Neutrophil (primary cell): ENCODE data around the gene EMCN.

Source experiments
- H3K27ac ChIP-seq: fragments of 200-600 bp; sonication (generic); 2 replicates; pipeline ENCODE4 v1.5.1; 2016; ENCODE audit warnings: mild to moderate bottlenecking, moderate library complexity
- H3K27me3 ChIP-seq: fragments of 200-600 bp; sonication (generic); 2 replicates; pipeline ENCODE4 v1.6.0; 2016; ENCODE audit warnings: mild to moderate bottlenecking
- H3K36me3 ChIP-seq: fragments of 200-600 bp; sonication (generic); 2 replicates; pipeline ENCODE4 v1.5.1; 2017
- H3K4me1 ChIP-seq, 2 experiments: fragments of 200-600 bp in 1 of 2; sonication (generic) in 1 of 2; 1 replicate in 1 of 2; 2 replicates in 1 of 2; pipeline versions ENCODE4 v1.5.1 to v1.6.1; 2013 to 2016; ENCODE audit warnings: low read depth in 1 of 2, low read length in 1 of 2, mild to moderate bottlenecking in 1 of 2, moderate library complexity in 1 of 2; ENCODE audit not compliant: control insufficient read depth in 1 of 2, insufficient read depth in 1 of 2
- H3K4me3 ChIP-seq, 2 experiments: fragments of 200-600 bp in 1 of 2; sonication (generic) in 1 of 2; 1 replicate in 1 of 2; 2 replicates in 1 of 2; pipeline ENCODE4 v1.5.1; 2013 to 2016; ENCODE audit warnings: low read depth in 1 of 2, low read length in 1 of 2, mild to moderate bottlenecking in 1 of 2, moderate library complexity in 1 of 2
- H3K9me3 ChIP-seq: fragments of 200-600 bp; sonication (generic); 2 replicates; pipeline ENCODE4 v1.5.1; 2016
- CTCF ChIP-seq: fragments of 200-600 bp; sonication (generic); IDR thresholded peaks from 2 replicates; pipeline ENCODE4 v1.5.1; 2016; ENCODE audit warnings: antibody characterized with exemption

Gene EMCN

DNA sequence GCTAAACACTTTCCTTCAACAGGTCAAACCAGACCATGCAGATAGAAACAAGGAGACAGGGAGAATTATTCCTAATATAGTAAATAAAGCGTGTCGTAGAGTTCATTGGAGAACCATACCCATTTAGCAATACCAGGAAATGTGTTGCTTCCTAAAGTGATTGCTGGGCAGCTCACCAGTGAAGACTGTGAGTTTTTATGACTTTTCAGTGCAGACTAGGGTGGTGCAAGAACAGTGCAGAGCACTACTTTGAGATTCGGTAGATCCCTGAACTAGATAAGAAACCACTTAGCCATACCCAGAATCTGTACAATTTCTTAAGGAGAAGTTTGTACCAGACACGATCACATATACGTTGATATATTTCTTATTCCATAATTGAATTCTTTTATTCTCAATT lies 87.4 kb downstream of the EMCN start:
- Histone ChIP-seq H3K27ac (no peak overlapping the region), H3K4me3 (no peak overlapping the region), H3K27me3 (no peaks in the 10 kb centered on the region), H3K9me3 (no peaks in the 10 kb centered on the region), H3K36me3 (no peaks in the 10 kb centered on the region), H3K4me1 (peaks cover 0 to 3% of the 10 kb centered on the region in 2 experiments)
- TF ChIP-seq CTCF, result no peak

- Histone ChIP-seq H3K9me3 (no peaks in the 10 kb centered on the region), H3K27me3 (no peaks in the 10 kb centered on the region), H3K36me3 (no peaks in the 10 kb centered on the region), H3K4me1 (peaks cover 0 to 3% of the 10 kb centered on the region in 2 experiments), H3K4me3 (no peak overlapping the region), H3K27ac (no peak overlapping the region)
- TF ChIP-seq CTCF, result no peak
Observed at GRCh38 chr4:100429616-100430015, 88.2 kb downstream of the EMCN start.

- H3K4me3 ChIP-seq, result no peak overlapping the region
- no peak overlapping the region for H3K27ac ChIP-seq
- no peak for TF ChIP-seq CTCF
- H3K36me3 ChIP-seq, result no peaks in the 10 kb centered on the region
- H3K9me3 ChIP-seq, result no peaks in the 10 kb centered on the region
- no peaks in the 10 kb centered on the region for H3K27me3 ChIP-seq
- peaks cover 0 to 3% of the 10 kb centered on the region in 2 experiments for H3K4me1 ChIP-seq
Observed at GRCh38 chr4:100428051-100428450, 89.8 kb downstream of the EMCN start.

- H3K4me1 ChIP-seq, result no peaks in the 10 kb centered on the region
- H3K4me3 ChIP-seq, result no peak overlapping the region
- H3K9me3 ChIP-seq, result no peaks in the 10 kb centered on the region
- no peaks in the 10 kb centered on the region for H3K27me3 ChIP-seq
- H3K27ac ChIP-seq, result no peak overlapping the region
- H3K36me3 ChIP-seq, result no peaks in the 10 kb centered on the region
- no peak for TF ChIP-seq CTCF
Observed at GRCh38 chr4:100424376-100424775, 93.4 kb downstream of the EMCN start.

GRCh38 chr4:100422894-100423293 lies 94.9 kb downstream of the EMCN start:
- Histone ChIP-seq H3K27me3 (no peaks in the 10 kb centered on the region), H3K9me3 (no peaks in the 10 kb centered on the region), H3K27ac (no peak overlapping the region), H3K4me1 (no peaks in the 10 kb centered on the region), H3K36me3 (no peaks in the 10 kb centered on the region), H3K4me3 (no peak overlapping the region)
- TF ChIP-seq CTCF, result no peak
